Right hindlimb (tissue), 1 donor: Measurements from ENCODE around the gene GNA12.
"Not testable (repeated sequence)": the region's sequence is repeated elsewhere in the genome, so short reads cannot be mapped to it uniquely, and the experiment has no call there.

ENCODE experiments used
- DNase-seq: peaks from one replicate; pipeline ENCODE4 v3.0.0-alpha.2; 2018

The GNA12 gene

GRCh38 chr7:2738766-2739549 is 105.2 kb downstream of the GNA12 start:
- no peak for DNase-seq

- peak; percentile 53 for DNase-seq
Measured at GRCh38 chr7:2737771-2738540, 106.2 kb downstream of the GNA12 start.

- DNase-seq: not testable (repeated sequence)
Measured at GRCh38 chr7:2737005-2737743, 106.9 kb downstream of the GNA12 start.

GRCh38 chr7:2736411-2736914 is 107.6 kb downstream of the GNA12 start:
- DNase-seq: no peak

- no peak for DNase-seq
Measured at GRCh38 chr7:2735744-2736143, 108.4 kb downstream of the GNA12 start.

- no peak for DNase-seq
Measured at GRCh38 chr7:2734751-2735571, 109.1 kb downstream of the GNA12 start.

- DNase-seq: no peak
Measured at GRCh38 chr7:2734084-2734686, 109.9 kb downstream of the GNA12 start.

- no peak for DNase-seq
Measured at GRCh38 chr7:2732959-2733584, 111.0 kb downstream of the GNA12 start.

GRCh38 chr7:2732388-2732787 is 111.7 kb downstream of the GNA12 start:
- no peak for DNase-seq

GRCh38 chr7:2730846-2731770 is 113.0 kb downstream of the GNA12 start:
- DNase-seq: no peak

- peak; percentile 74 for DNase-seq
Measured at GRCh38 chr7:2729893-2730716, 114.0 kb downstream of the GNA12 start.

- DNase-seq: no peak
Measured at GRCh38 chr7:2729031-2729892, 114.8 kb downstream of the GNA12 start.

GRCh38 chr7:2728316-2729030 is 115.6 kb downstream of the GNA12 start:
- DNase-seq: no peak

GRCh38 chr7:2727206-2727605 is 116.9 kb downstream of the GNA12 start:
- not testable (repeated sequence) for DNase-seq

GRCh38 chr7:2726316-2727018 is 117.6 kb downstream of the GNA12 start:
- no peak for DNase-seq

- no peak for DNase-seq
Measured at GRCh38 chr7:2725178-2726105, 118.7 kb downstream of the GNA12 start.
